ENCODE data around the gene BATF.
"Not testable (repeated sequence)": the region's sequence is repeated elsewhere in the genome, so short reads cannot be mapped to it uniquely, and the experiment has no call there.

BATF gene

GRCh38 chr14:75522224-75522982 is at the start of gene BATF:
TSS of gene BATF (plus strand) at chr14:75522469. CDS start at chr14:75522683, 214 bp downstream.
- peak within 1 kb of the TSS; percentile 93 for H3K4me3 ChIP-seq (ENCODE audit: low read depth, low read length)

GRCh38 chr14:75474127-75474526 is 48.1 kb upstream of the BATF start:
- H3K4me3 ChIP-seq (ENCODE audit: low read depth, low read length) = not testable (repeated sequence)

More at GRCh38 chr14:75522224-75522982, at the start of gene BATF:
- no peak for TF ChIP-seq CTCF (IDR thresholded peaks at IDR 0.05; ENCODE audit: borderline replicate concordance, insufficient read depth, low read depth, low read length)

- no peak for TF ChIP-seq CTCF (IDR thresholded peaks at IDR 0.05; ENCODE audit: borderline replicate concordance, insufficient read depth, low read depth, low read length)
- H3K4me3 ChIP-seq (ENCODE audit: low read depth, low read length) = no peak overlapping the region
These were observed 45.8 kb upstream of the BATF start for GRCh38 chr14:75476274-75476995.

GRCh38 chr14:75477881-75478280 is 44.4 kb upstream of the BATF start:
- no peak for TF ChIP-seq CTCF (IDR thresholded peaks at IDR 0.05; ENCODE audit: borderline replicate concordance, insufficient read depth, low read depth, low read length)
- H3K4me3 ChIP-seq (ENCODE audit: low read depth, low read length) = no peak overlapping the region

GRCh38 chr14:75479770-75480600 is 42.3 kb upstream of the BATF start:
- no peak overlapping the region for H3K4me3 ChIP-seq (ENCODE audit: low read depth, low read length)
- no peak for TF ChIP-seq CTCF (IDR thresholded peaks at IDR 0.05; ENCODE audit: borderline replicate concordance, insufficient read depth, low read depth, low read length)

- no peak for TF ChIP-seq CTCF (IDR thresholded peaks at IDR 0.05; ENCODE audit: borderline replicate concordance, insufficient read depth, low read depth, low read length)
- H3K4me3 ChIP-seq (ENCODE audit: low read depth, low read length) = no peak overlapping the region
These were observed 39.9 kb upstream of the BATF start for GRCh38 chr14:75482366-75482765.

- no peak for TF ChIP-seq CTCF (IDR thresholded peaks at IDR 0.05; ENCODE audit: borderline replicate concordance, insufficient read depth, low read depth, low read length)
- H3K4me3 ChIP-seq (ENCODE audit: low read depth, low read length) = no peak overlapping the region
These were observed 37.4 kb upstream of the BATF start for GRCh38 chr14:75484711-75485429.

All from GM12875 (cell line).